ENCODE measurements around the gene NUP188.
"Not testable (repeated sequence)": the region's sequence is repeated elsewhere in the genome, so short reads cannot be mapped to it uniquely, and the experiment has no call there.

DNA sequence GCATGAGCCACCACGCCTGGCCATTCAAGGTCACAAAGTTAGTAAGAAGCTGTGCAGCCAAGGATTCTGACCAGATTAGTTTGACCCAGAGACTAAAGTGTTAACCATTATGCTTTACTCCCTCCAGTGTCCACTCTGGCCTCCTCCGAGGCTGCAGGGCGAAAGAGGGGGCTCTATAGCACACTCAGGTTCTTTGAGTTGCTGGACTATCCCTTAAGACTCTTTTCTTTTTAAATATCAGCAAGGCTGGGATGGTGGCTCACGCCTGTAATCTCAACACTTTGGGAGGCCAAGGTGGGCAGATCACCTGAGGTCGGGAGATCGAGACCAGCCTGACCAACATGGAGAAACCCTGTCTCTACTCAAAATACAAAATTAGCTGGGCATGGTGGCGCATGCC, 2.5 kb upstream of the NUP188 start:
- TF ChIP-seq, protein P1, sequence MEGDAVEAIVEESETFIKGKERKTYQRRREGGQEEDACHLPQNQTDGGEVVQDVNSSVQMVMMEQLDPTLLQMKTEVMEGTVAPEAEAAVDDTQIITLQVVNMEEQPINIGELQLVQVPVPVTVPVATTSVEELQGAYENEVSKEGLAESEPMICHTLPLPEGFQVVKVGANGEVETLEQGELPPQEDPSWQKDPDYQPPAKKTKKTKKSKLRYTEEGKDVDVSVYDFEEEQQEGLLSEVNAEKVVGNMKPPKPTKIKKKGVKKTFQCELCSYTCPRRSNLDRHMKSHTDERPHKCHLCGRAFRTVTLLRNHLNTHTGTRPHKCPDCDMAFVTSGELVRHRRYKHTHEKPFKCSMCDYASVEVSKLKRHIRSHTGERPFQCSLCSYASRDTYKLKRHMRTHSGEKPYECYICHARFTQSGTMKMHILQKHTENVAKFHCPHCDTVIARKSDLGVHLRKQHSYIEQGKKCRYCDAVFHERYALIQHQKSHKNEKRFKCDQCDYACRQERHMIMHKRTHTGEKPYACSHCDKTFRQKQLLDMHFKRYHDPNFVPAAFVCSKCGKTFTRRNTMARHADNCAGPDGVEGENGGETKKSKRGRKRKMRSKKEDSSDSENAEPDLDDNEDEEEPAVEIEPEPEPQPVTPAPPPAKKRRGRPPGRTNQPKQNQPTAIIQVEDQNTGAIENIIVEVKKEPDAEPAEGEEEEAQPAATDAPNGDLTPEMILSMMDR (IDR thresholded peaks at IDR 0.05) = not testable (repeated sequence)
- TF ChIP-seq EZH2phosphoT487, EZH2 (IDR thresholded peaks at IDR 0.05): not testable (repeated sequence)
